Astrocyte (in vitro differentiated cells and primary cell): ENCODE results near the gene OSCP1. TPM values are rescaled to one million over a fixed set of nuclear protein-coding genes. Genes with fewer than 3 reads are reported as not detected.

ENCODE experiments used
- DNase-seq: peaks from one replicate; pipeline ENCODE4 v3.0.0-alpha.2; 2010; ENCODE audit warnings: low read depth
- FAIRE-seq: peaks from 2 replicates; lab custom pipeline; 2011; peaks lifted over from hg19 to GRCh38; lab: Jason Lieb, UNC
- H2AFZ ChIP-seq: 2 replicates; pipeline ENCODE4 v1.6.0; 2012; ENCODE audit warnings: low read depth, low read length, inconsistent platforms
- H3K27ac ChIP-seq: 2 replicates; pipeline ENCODE4 v1.5.1; 2011; ENCODE audit warnings: low read depth, low read length, inconsistent platforms
- H3K27me3 ChIP-seq: 2 replicates; pipeline ENCODE4 v1.6.0; 2011; ENCODE audit warnings: low read length, inconsistent platforms; ENCODE audit not compliant: insufficient read depth
- H3K36me3 ChIP-seq: 2 replicates; pipeline ENCODE4 v1.5.1; 2011; ENCODE audit warnings: low read length, inconsistent platforms; ENCODE audit not compliant: insufficient read depth
- H3K4me1 ChIP-seq: 2 replicates; pipeline ENCODE4 v1.5.1; 2011; ENCODE audit warnings: low read length, inconsistent platforms; ENCODE audit not compliant: insufficient read depth
- H3K4me2 ChIP-seq: 2 replicates; pipeline ENCODE4 v1.6.0; 2012; ENCODE audit warnings: low read length, inconsistent platforms
- H3K4me3 ChIP-seq: 2 replicates; pipeline ENCODE4 v1.5.1; 2011; ENCODE audit warnings: low read depth, mild to moderate bottlenecking, low read length, inconsistent platforms; ENCODE audit not compliant: insufficient read depth
- H3K79me2 ChIP-seq: 2 replicates; pipeline ENCODE4 v1.6.0; 2012; ENCODE audit warnings: mild to moderate bottlenecking, low read length, inconsistent platforms; ENCODE audit not compliant: insufficient read depth
- H3K9ac ChIP-seq: 2 replicates; pipeline ENCODE4 v1.6.0; 2012; ENCODE audit warnings: mild to moderate bottlenecking, low read length, inconsistent platforms
- H3K9me3 ChIP-seq: 2 replicates; pipeline ENCODE4 v1.5.1; 2012; ENCODE audit warnings: low read depth, mild to moderate bottlenecking, low read length, inconsistent platforms; ENCODE audit not compliant: insufficient read depth
- H4K20me1 ChIP-seq: 2 replicates; pipeline ENCODE4 v1.6.0; 2012; ENCODE audit warnings: low read length, inconsistent platforms; ENCODE audit not compliant: insufficient read depth
- H3K27ac Mint-ChIP-seq: one replicate; pipeline ENCODE4 v1.8.0; 2021; ENCODE audit warnings: mild to moderate bottlenecking, mixed read lengths; ENCODE audit not compliant: unreplicated experiment
- H3K27me3 Mint-ChIP-seq: one replicate; pipeline ENCODE4 v1.8.0; 2021; ENCODE audit warnings: low read depth, mixed read lengths; ENCODE audit not compliant: unreplicated experiment
- H3K36me3 Mint-ChIP-seq: one replicate; pipeline ENCODE4 v1.8.0; 2021; ENCODE audit warnings: low read depth, mixed read lengths; ENCODE audit not compliant: unreplicated experiment
- H3K4me1 Mint-ChIP-seq: one replicate; pipeline ENCODE4 v1.8.0; 2021; ENCODE audit warnings: low read depth, mixed read lengths; ENCODE audit not compliant: unreplicated experiment
- H3K4me3 Mint-ChIP-seq: one replicate; pipeline ENCODE4 v1.8.0; 2021; ENCODE audit warnings: mild to moderate bottlenecking, moderate library complexity, mixed read lengths; ENCODE audit not compliant: unreplicated experiment
- H3K9me3 Mint-ChIP-seq: one replicate; pipeline ENCODE4 v1.8.0; 2021; ENCODE audit warnings: mild to moderate bottlenecking, mixed read lengths; ENCODE audit not compliant: unreplicated experiment
- CTCF ChIP-seq: IDR thresholded peaks from 2 replicates; pipeline ENCODE4 v1.5.1; 2011; ENCODE audit warnings: low read depth, mild to moderate bottlenecking, inconsistent platforms, low read length, moderate library complexity; ENCODE audit not compliant: insufficient read depth
- EZH2 ChIP-seq: IDR thresholded peaks from 2 replicates; pipeline ENCODE4 v1.6.1; 2012; ENCODE audit warnings: mild to moderate bottlenecking, low read length, inconsistent platforms; ENCODE audit not compliant: insufficient read depth
- total RNA-seq: library from RNA; stranded (reverse); gene quantifications from 2 replicates; pipeline ENCODE4 v1.2.1, GENCODE V29; 2021

OSCP1 gene
- total RNA-seq, 1 donor from 2014 or later = 6.3 TPM

GRCh38 chr1:36377791-36378492 is 72.3 kb downstream of the OSCP1 start:
- H3K4me3 Mint-ChIP-seq = no peak overlapping the region
- H3K27me3 Mint-ChIP-seq = no peaks in the 10 kb centered on the region
- TF ChIP-seq EZH2 (no peak), CTCF (no peak)

DNA sequence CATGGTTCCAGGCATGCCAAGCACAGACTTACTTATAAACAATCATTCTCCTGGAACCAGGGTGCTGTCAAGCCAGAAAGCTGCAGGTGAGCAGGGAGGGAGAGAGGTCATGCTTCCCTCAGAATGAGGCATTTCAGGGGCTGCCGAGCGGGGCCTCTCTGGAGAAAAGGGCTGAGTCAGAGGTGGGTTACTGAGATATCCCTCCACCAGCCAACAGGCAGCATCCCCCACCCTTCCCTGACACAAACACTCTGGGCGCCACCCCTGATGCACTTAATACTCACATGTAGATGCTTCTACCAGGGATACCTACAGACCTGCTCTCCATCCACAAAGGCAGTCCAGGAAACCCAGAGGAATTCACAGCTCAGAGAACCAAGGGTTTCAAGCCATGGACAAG is 77.6 kb downstream of the OSCP1 start:
- Histone ChIP-seq H3K4me2 (peak overlapping the region; percentile 84), H2AFZ (no peak overlapping the region), H4K20me1 (peaks cover 44% of the 10 kb centered on the region), H3K79me2 (peaks cover 69% of the 10 kb centered on the region), H3K9ac (peak overlapping the region; percentile 79), H3K4me3 (no peak overlapping the region), H3K27ac (peak overlapping the region; percentile 94), H3K36me3 (peaks cover 3% of the 10 kb centered on the region), H3K9me3 (no peaks in the 10 kb centered on the region), H3K4me1 (peaks cover 48% of the 10 kb centered on the region), H3K27me3 (no peaks in the 10 kb centered on the region)
- FAIRE-seq (no peak), DNase-seq (no peak)
- TF ChIP-seq EZH2 (no peak), CTCF (no peak)
- H3K27ac Mint-ChIP-seq = peak overlapping the region; percentile 77
- H3K9me3 Mint-ChIP-seq = no peaks in the 10 kb centered on the region
- H3K4me3 Mint-ChIP-seq = peak overlapping the region; percentile 29
- peaks cover 4% of the 10 kb centered on the region for H3K36me3 Mint-ChIP-seq
- H3K27me3 Mint-ChIP-seq = no peaks in the 10 kb centered on the region
- peaks cover 58% of the 10 kb centered on the region for H3K4me1 Mint-ChIP-seq

More at GRCh38 chr1:36377791-36378492, 72.3 kb downstream of the OSCP1 start:
- Histone ChIP-seq H3K27ac (no peak overlapping the region), H3K4me3 (no peak overlapping the region), H3K9me3 (no peaks in the 10 kb centered on the region), H3K4me1 (peaks cover 26% of the 10 kb centered on the region), H3K27me3 (no peaks in the 10 kb centered on the region), H3K79me2 (peaks cover 77% of the 10 kb centered on the region), H4K20me1 (peaks cover 67% of the 10 kb centered on the region), H2AFZ (no peak overlapping the region), H3K4me2 (no peak overlapping the region), H3K9ac (no peak overlapping the region), H3K36me3 (no peaks in the 10 kb centered on the region)
- H3K27ac Mint-ChIP-seq = no peak overlapping the region
- DNase-seq (no peak), FAIRE-seq (no peak)
- peaks cover 35% of the 10 kb centered on the region for H3K4me1 Mint-ChIP-seq
- peaks cover 11% of the 10 kb centered on the region for H3K36me3 Mint-ChIP-seq
- H3K9me3 Mint-ChIP-seq = no peaks in the 10 kb centered on the region
